IMR-90 (cell line): ENCODE results near the gene FBXO15.

Source experiments
- CHD1 ChIP-seq: IDR thresholded peaks from 2 replicates; pipeline ENCODE4 v1.6.1; 2012; ENCODE audit warnings: low read depth, low read length, improper control_type of control experiment
- CTCF ChIP-seq: conservative IDR thresholded peaks from 2 replicates; pipeline ENCODE4 v1.5.1; 2012; ENCODE audit warnings: mild to moderate bottlenecking, low read depth, low read length, improper control_type of control experiment
- MAZ ChIP-seq: IDR thresholded peaks from 2 replicates; pipeline ENCODE4 v1.6.1; 2012; ENCODE audit warnings: low read depth, mild to moderate bottlenecking, low read length, improper control_type of control experiment, moderate library complexity, borderline replicate concordance
- POLR2A ChIP-seq: IDR thresholded peaks from 2 replicates; pipeline ENCODE4 v1.6.1; 2012; ENCODE audit warnings: mild to moderate bottlenecking, low read depth, low read length
- RFX5 ChIP-seq: IDR thresholded peaks from 2 replicates; pipeline ENCODE4 v1.8.0; 2012; ENCODE audit warnings: low read depth, mild to moderate bottlenecking, low read length, moderate library complexity
- USF2 ChIP-seq: fragments of 150-350 bp; IDR thresholded peaks from 2 replicates; pipeline ENCODE4 v1.6.1; 2017; ENCODE audit warnings: mild to moderate bottlenecking, antibody characterized with exemption, low read length, low read depth

- TF ChIP-seq CHD1 = no peak
- TF ChIP-seq CTCF = no peak
- TF ChIP-seq POLR2A = no peak
- TF ChIP-seq USF2 = no peak
- TF ChIP-seq MAZ = no peak
- no peak for TF ChIP-seq RFX5
Measured at GRCh38 chr18:74194691-74195090, 47.1 kb upstream of the FBXO15 start.
